GM12891 (cell line): ENCODE data around the gene ACER3.

ENCODE experiments used
- PAX5 ChIP-seq: IDR thresholded peaks from 2 replicates; pipeline ENCODE4 v1.6.1; 2011; ENCODE audit warnings: low read length, moderate library complexity, mild to moderate bottlenecking; ENCODE audit not compliant: insufficient read depth, severe bottlenecking
- POLR2A ChIP-seq: IDR thresholded peaks from 2 replicates; pipeline ENCODE4 v1.6.1; 2011; ENCODE audit warnings: low read depth, low read length, control low read depth
- POLR2AphosphoS5 ChIP-seq: IDR thresholded peaks from 2 replicates; pipeline ENCODE4 v1.6.1; 2011; ENCODE audit warnings: low read depth, low read length, control low read depth
- POU2F2 ChIP-seq: IDR thresholded peaks from 2 replicates; pipeline ENCODE4 v1.6.1; 2011; ENCODE audit warnings: low read depth, mild to moderate bottlenecking, control low read depth, low read length, moderate library complexity
- TAF1 ChIP-seq: IDR thresholded peaks from 2 replicates; pipeline ENCODE4 v1.6.1; 2011; ENCODE audit warnings: low read depth, low read length, control low read depth

DNA sequence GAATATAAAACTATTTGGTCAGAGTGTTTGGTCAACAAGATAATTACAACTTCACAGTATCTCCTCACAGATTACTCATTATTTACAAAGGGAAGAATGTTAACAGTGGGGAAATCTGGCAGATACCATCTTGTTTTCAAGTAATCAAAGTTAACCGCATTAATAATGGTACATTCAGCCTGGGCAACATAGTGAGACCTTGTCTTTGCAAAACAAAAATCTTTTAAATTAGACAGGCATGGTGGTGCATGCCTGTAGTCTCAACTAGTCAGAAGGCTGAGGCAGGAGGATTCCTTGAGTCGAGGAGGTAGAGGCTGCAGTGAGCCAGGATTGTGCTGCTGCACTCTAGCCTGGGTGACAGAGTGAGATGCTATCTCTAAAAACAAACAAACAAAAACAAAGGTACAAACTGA lies 78.5 kb downstream of the ACER3 start:
- no peak for TF ChIP-seq POLR2AphosphoS5
- no peak for TF ChIP-seq POLR2A
- TF ChIP-seq TAF1, result no peak
- no peak for TF ChIP-seq POU2F2
- TF ChIP-seq PAX5, result no peak
